ENCODE results near the gene TMEM95. TPM values are rescaled to one million over a fixed set of nuclear protein-coding genes. Genes with fewer than 3 reads are reported as not detected.

Gene TMEM95
- total and polyA plus RNA-seq, 8 donors, result not detected

- H3K4me1 ChIP-seq, result peaks cover 0 to 8% (median 2%) of the 10 kb centered on the region in 4 donors
- 66 to 85% (median 78%) methylated on average over 2 of the region's 2 CpGs for WGBS, 5 donors
- TF ChIP-seq, protein P1, sequence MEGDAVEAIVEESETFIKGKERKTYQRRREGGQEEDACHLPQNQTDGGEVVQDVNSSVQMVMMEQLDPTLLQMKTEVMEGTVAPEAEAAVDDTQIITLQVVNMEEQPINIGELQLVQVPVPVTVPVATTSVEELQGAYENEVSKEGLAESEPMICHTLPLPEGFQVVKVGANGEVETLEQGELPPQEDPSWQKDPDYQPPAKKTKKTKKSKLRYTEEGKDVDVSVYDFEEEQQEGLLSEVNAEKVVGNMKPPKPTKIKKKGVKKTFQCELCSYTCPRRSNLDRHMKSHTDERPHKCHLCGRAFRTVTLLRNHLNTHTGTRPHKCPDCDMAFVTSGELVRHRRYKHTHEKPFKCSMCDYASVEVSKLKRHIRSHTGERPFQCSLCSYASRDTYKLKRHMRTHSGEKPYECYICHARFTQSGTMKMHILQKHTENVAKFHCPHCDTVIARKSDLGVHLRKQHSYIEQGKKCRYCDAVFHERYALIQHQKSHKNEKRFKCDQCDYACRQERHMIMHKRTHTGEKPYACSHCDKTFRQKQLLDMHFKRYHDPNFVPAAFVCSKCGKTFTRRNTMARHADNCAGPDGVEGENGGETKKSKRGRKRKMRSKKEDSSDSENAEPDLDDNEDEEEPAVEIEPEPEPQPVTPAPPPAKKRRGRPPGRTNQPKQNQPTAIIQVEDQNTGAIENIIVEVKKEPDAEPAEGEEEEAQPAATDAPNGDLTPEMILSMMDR (IDR thresholded peaks at IDR 0.05), result no peak
- no peak for TF ChIP-seq POLR2A (IDR thresholded peaks at IDR 0.05)
- TF ChIP-seq POLR2AphosphoS5 (IDR thresholded peaks at IDR 0.05), result no peak
- TF ChIP-seq EP300 (IDR thresholded peaks at IDR 0.05), result no peak
- peaks cover 0 to 55% (median 24%) of the 10 kb centered on the region in 3 donors for H3K27me3 ChIP-seq
- no peak overlapping the region for H3K4me3 ChIP-seq
- no peak overlapping the region for H3K27ac ChIP-seq
- no peak for DNase-seq
- no peaks in the 10 kb centered on the region for H3K9me3 ChIP-seq
- peaks cover 0 to 12% (median 0%) of the 10 kb centered on the region in 4 donors for H3K36me3 ChIP-seq
- intact Hi-C loops (cut with DNase I; ENCODE audit: low total_unique reads), result loop anchor here (10.0 kb wide), 1 partner anchor 65 kb away; no protein-coding TSS in a partner anchor
Observed at GRCh38 chr17:7340179-7340578, 14.8 kb upstream of the TMEM95 start.

DNA sequence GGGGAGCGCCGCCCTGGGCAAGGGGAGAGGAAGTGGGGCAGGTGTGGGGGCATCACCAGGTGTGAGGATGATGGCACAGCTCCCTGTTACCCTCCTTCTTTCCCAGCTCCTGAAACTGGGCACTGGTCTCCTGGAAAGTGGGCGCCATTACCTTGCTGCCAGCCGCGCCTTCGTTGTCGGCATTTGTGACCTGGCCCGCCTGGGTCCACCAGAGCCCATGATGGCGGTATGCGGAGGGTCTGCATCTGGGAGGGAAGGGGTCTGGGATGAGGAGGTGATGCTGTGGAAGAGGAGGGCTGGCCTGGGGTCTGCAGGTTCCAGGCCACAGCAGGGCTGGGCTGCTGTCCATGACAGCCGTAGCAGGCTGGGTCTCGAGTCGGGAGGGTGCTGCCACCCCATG lies 13.1 kb upstream of the TMEM95 start:
- no peak for TF ChIP-seq POLR2AphosphoS5 (IDR thresholded peaks at IDR 0.05)
- TF ChIP-seq, protein P1 (IDR thresholded peaks at IDR 0.05), result no peak
- no peak for TF ChIP-seq POLR2A (IDR thresholded peaks at IDR 0.05)
- no peak for TF ChIP-seq EP300 (IDR thresholded peaks at IDR 0.05)
- no peak for DNase-seq
- peaks cover 0 to 15% (median 0%) of the 10 kb centered on the region in 4 donors for H3K36me3 ChIP-seq
- H3K27ac ChIP-seq, result no peak overlapping the region
- intact Hi-C loops (cut with DNase I; ENCODE audit: low total_unique reads), result loop anchor here (10.0 kb wide), 1 partner anchor 67 kb away; no protein-coding TSS in a partner anchor
- H3K4me3 ChIP-seq, result no peak overlapping the region
- peaks cover 0 to 40% (median 20%) of the 10 kb centered on the region in 3 donors for H3K27me3 ChIP-seq
- peaks cover 0 to 8% (median 0%) of the 10 kb centered on the region in 4 donors for H3K4me1 ChIP-seq
- H3K9me3 ChIP-seq, result no peaks in the 10 kb centered on the region
- WGBS, 5 donors, result 88 to 98% (median 91%) methylated on average over 12 to 13 of the region's 13 CpGs

DNA sequence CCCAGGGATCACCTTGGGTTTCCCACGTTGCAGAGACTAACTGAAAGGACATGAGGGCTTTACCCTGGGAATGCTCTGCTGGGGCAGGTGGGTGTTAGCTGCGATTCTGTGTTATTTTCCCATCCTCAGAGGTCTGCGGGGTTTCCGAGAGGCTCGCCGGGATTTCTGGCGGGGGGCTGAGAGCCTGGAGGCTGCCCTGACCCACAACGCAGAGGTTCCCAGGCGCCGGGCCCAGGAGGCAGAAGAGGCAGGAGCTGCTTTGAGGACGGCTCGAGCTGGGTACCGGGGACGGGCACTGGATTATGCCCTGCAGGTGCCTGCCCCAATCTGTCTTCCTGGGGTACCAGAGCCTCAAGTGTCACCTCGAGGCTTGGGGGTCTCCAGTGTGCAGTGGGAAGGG lies 11.7 kb upstream of the TMEM95 start:
- Histone ChIP-seq H3K9me3 (no peaks in the 10 kb centered on the region), H3K27ac (no peak overlapping the region), H3K4me3 (no peak overlapping the region), H3K4me1 (peaks cover 0 to 6% (median 1%) of the 10 kb centered on the region in 4 donors), H3K36me3 (peaks cover 0 to 28% (median 0%) of the 10 kb centered on the region in 4 donors), H3K27me3 (peaks cover 0 to 30% (median 20%) of the 10 kb centered on the region in 3 donors)
- no peak for TF ChIP-seq EP300 (IDR thresholded peaks at IDR 0.05)
- no peak for DNase-seq
- WGBS, 5 donors, result 74 to 76% (median 75%) methylated on average over 15 of the region's 15 CpGs
- intact Hi-C loops (cut with DNase I; ENCODE audit: low total_unique reads), result loop anchor here (10.0 kb wide), 1 partner anchor 68 kb away; no protein-coding TSS in a partner anchor

DNA sequence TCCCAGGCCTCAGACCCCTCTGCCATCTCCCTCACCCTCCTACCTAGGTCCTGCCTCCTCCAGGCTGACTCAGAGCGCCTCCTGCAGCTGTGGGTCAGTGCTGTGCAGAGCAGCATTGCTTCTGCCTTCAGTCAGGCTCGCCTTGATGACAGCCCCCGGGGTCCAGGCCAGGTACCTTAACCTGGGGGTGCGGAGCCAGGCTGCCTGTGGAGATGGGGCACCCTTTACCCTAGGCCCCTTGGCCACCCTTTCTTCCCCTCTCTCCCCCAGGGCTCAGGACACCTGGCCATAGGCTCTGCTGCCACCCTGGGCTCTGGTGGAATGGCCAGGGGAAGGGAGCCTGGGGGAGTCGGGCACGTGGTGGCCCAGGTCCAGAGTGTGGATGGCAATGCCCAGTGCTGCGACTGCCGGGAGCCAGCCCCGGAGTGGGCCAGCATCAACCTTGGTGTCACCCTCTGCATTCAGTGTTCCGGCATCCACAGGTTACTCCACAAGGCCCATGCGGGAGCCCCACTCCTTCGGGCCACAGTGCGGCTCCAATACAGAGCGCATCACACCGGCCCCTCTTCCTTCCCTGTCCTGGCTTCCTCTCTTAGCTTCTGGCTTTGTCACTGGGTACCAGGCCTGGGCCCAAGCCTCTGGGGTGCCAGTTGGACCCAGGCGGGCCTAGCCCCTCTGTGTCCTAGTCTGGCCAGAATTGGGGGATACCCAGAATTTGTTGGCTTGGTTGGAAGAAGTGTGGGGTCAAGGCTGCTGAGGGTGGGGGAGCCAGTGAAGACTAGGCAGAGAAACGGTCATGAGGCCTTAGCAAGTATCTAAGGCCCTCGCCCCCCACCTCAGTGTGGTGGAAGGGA lies 8.0 kb upstream of the TMEM95 start:
- TF ChIP-seq EP300 (IDR thresholded peaks at IDR 0.05) (no peak), POLR2A (IDR thresholded peaks at IDR 0.05) (no peak), POLR2AphosphoS5 (IDR thresholded peaks at IDR 0.05) (no peak)
- TF ChIP-seq, protein P1 (IDR thresholded peaks at IDR 0.05), result no peak
- no peak overlapping the region for H3K4me3 ChIP-seq
- intact Hi-C loops (cut with DNase I; ENCODE audit: low total_unique reads), result loop anchor here (10.0 kb wide), 1 partner anchor 72 kb away; no protein-coding TSS in a partner anchor
- no peak overlapping the region for H3K27ac ChIP-seq
- DNase-seq, result no peak
- WGBS, 5 donors, result 63 to 80% (median 66%) methylated on average over 13 to 18 of the region's 18 CpGs
- H3K9me3 ChIP-seq, result no peaks in the 10 kb centered on the region
- peaks cover 0 to 26% (median 0%) of the 10 kb centered on the region in 4 donors for H3K36me3 ChIP-seq
- H3K4me1 ChIP-seq, result peaks cover 17 to 38% (median 28%) of the 10 kb centered on the region in 4 donors
- H3K27me3 ChIP-seq, result peaks cover 0 to 17% (median 6%) of the 10 kb centered on the region in 3 donors
